Stimulated activated CD4-positive, alpha-beta T cell treated with anti-CD3 and anti-CD28 coated beads, Interleukin-4, amount 100 ng/mL, for 4 hours (primary cell): ENCODE results near the gene OR4D11.
A peak's percentile ranks its signal among the peaks of the same experiment; 100 is the strongest.

Source experiments
- DNase-seq, 2 experiments: peaks; one replicate each; pipeline ENCODE4 v3.0.0-alpha.2; 2020

Gene OR4D11

DNA sequence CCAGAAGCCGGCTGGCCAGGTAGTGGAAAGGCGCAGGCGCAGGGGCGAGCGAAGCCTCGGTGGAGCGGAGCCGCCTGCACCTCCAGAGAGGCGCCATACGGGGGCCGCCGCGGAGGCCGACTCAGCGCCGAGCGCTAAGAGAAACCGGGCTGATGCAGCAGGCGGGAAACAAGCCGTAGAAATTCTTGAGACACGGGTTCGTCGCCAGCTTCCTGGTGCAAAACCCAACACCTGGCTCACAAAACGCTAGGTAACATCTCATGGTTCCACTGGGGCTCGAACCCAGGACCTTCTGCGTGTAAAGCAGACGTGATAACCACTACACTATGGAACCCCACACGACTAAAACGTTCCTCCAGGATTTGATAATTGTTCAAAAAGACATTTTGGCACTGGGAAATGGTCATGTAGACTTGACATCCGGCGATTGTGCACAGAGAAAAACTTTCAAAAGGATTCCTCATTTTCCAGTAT, 47.0 kb downstream of the OR4D11 start:
- DNase-seq = peak; percentile 87 to 90

DNA sequence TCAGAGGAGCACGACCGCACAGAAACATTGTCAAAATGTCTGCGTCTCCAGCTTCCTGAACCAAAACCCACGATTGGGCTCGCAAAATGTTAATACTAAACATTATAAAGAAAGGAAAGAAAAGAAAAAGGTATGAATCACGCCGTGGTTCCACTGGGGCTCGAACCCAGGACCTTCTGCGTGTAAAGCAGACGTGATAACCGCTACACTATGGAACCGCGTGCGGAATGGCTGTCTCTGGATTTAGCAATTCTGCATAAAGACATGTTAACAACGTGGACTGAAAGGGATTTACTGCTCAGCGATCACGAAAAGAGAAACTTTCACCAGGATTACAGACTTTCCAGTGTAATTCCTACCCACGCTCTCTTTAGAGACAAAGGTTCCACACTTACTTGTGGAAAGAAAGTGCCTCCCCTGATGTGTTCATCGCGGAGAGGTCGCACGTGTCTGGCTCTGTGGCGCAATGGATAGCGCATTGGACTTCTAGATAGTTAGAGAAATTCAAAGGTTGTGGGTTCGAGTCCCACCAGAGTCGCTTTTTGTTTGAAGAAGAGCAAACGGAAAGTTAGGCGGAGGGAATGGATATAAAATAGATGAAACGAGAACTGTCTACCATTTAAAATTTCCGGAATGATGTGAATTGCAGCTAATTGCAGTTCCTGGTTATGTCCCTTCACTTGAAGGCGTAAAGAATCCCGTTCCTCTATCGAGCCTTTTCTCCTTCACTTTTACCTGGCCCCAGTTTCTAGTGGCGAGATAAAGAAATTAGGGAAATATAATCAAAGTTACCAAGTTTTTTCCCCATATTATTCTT, 47.7 kb downstream of the OR4D11 start:
- peak; percentile 77 to 78 for DNase-seq

DNA sequence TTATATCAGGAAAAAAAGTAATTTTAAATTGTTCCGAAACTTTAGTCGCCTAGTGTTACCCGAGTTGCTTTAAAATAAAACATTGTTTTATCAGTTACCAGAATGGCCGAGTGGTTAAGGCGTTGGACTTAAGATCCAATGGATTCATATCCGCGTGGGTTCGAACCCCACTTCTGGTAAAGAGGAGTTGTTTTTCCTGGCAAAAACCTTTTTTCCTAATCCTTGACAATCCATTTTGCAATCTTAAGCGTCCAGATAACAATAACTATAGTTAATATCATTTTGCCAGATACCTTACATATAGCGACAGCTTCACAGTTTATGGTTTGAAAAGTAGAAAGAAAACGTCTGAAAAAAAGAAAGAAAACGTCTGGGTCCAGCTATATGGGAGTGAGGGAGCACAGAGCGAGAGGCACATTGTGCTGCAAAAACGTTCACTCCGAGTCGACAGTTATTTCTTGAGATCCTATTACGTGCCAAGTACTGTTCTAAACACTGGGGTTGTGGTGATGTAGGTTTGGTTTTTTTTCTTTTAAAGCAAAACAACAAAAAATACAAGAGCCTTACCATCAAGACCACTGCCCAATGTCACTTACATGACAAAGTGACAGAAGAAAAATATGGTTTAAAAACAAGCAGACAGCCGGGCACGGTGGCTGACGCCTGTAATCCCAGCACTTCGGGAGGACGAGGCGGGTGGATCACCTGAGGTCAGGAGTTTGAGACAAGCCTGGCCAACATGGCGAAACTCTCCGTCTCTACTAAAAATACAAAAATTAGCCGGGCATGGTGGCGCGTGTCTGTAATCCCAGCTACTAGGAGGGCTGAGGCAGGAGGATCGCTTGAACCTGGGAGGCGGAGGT, 48.5 kb downstream of the OR4D11 start:
- DNase-seq = no peak

DNA sequence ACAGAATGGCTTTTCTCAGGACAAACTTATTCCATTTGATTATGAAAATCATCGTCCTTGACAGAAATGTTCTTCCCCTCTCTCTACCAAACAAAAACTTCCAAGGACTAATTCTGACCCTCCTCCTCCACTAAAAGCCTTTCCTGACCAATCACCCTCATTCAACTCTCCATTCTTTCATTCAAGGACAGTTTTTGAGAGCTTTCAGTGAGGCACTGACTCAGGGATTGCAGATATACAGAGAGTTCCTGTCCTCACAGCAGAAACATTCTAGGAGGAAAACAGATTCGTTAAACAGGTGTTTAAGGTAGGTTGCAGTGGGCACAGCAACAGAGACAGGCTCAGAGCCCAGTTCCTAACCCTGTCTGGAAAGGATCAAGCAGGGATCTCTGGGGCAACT, 49.5 kb downstream of the OR4D11 start:
- DNase-seq = no peak

DNA sequence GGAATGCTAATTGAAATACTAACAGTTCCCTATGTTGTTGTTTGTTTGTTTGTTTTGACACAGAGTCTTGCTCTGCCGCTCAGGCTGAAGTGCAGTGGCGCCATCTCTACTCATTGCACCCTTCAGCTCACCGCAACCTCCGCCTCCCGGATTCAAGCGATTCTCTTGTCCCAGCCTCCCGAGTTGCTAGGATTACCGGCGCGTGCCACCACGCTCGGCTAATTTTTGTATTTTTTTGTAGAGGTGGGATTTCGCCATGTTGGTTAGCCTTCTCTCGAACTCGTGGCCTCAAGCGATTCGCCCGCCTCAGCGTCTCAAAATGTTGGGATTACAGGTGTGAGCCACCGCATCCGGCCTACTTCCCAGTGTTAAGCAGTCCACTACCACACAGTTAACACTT, 49.9 kb downstream of the OR4D11 start:
- no peak for DNase-seq
